Activated CD4-positive, alpha-beta T cell treated with anti-CD3 and anti-CD28 coated beads for 1 hour (primary cell): Measurements from ENCODE around the gene CDC42SE2.
"Not testable (repeated sequence)": the region's sequence is repeated elsewhere in the genome, so short reads cannot be mapped to it uniquely, and the experiment has no call there.

Experiments
- DNase-seq: peaks from one replicate; pipeline ENCODE4 v3.0.0-alpha.2; 2020

The CDC42SE2 gene

GRCh38 chr5:131373265-131373664, 109.4 kb downstream of the CDC42SE2 start:
- no peak for DNase-seq

GRCh38 chr5:131375351-131375750, 111.5 kb downstream of the CDC42SE2 start:
- no peak for DNase-seq

GRCh38 chr5:131377346-131377745, 113.5 kb downstream of the CDC42SE2 start:
- no peak for DNase-seq

- no peak for DNase-seq
These were observed 114.0 kb downstream of the CDC42SE2 start for GRCh38 chr5:131377785-131378325.

GRCh38 chr5:131378721-131379541, 115.1 kb downstream of the CDC42SE2 start:
- no peak for DNase-seq

GRCh38 chr5:131379723-131380122, 115.9 kb downstream of the CDC42SE2 start:
- peak; percentile 58 for DNase-seq

GRCh38 chr5:131380238-131380637, 116.4 kb downstream of the CDC42SE2 start:
- DNase-seq: not testable (repeated sequence)

GRCh38 chr5:131381021-131381420, 117.2 kb downstream of the CDC42SE2 start:
- no peak for DNase-seq

- no peak for DNase-seq
These were observed 117.9 kb downstream of the CDC42SE2 start for GRCh38 chr5:131381777-131382176.

- DNase-seq: no peak
These were observed 118.8 kb downstream of the CDC42SE2 start for GRCh38 chr5:131382407-131383395.

GRCh38 chr5:131384173-131384572, 120.3 kb downstream of the CDC42SE2 start:
- DNase-seq: no peak

- no peak for DNase-seq
These were observed 120.9 kb downstream of the CDC42SE2 start for GRCh38 chr5:131384616-131385214.

- DNase-seq: no peak
These were observed 122.3 kb downstream of the CDC42SE2 start for GRCh38 chr5:131386124-131386523.

GRCh38 chr5:131386779-131387178, 122.9 kb downstream of the CDC42SE2 start:
- DNase-seq: no peak

- no peak for DNase-seq
These were observed 123.4 kb downstream of the CDC42SE2 start for GRCh38 chr5:131387255-131387654.

- DNase-seq: no peak
These were observed 125.4 kb downstream of the CDC42SE2 start for GRCh38 chr5:131389096-131389868.

- no peak for DNase-seq
These were observed 126.0 kb downstream of the CDC42SE2 start for GRCh38 chr5:131389869-131390265.

GRCh38 chr5:131392466-131393095, 128.7 kb downstream of the CDC42SE2 start:
- no peak for DNase-seq

GRCh38 chr5:131393498-131393968, 129.7 kb downstream of the CDC42SE2 start:
- DNase-seq: no peak

- no peak for DNase-seq
These were observed 130.3 kb downstream of the CDC42SE2 start for GRCh38 chr5:131394128-131394527.

- no peak for DNase-seq
These were observed 132.2 kb downstream of the CDC42SE2 start for GRCh38 chr5:131396015-131396414.
